Lower leg skin (tissue), 4 donors: ENCODE measurements around the gene METTL16. TPM values are rescaled to one million over a fixed set of nuclear protein-coding genes. Genes with fewer than 3 reads are reported as not detected.

Experiments
- DNase-seq, 2 donors: peaks; one replicate each; pipeline ENCODE4 v3.0.0-alpha.2; 2019; ENCODE audit warnings: low spot score in 2 of 2
- H3K4me3 ChIP-seq: fragments of 200-600 bp; sonication (generic); 2 replicates; pipeline ENCODE4 v1.5.1; 2017; ENCODE audit warnings: mild to moderate bottlenecking, low read depth; ENCODE audit not compliant: poor library complexity, severe bottlenecking
- POLR2A ChIP-seq, 2 donors: fragments of 450-650 bp; IDR thresholded peaks; one replicate each; pipeline ENCODE4 v1.6.1; 2016 to 2017; ENCODE audit warnings: antibody characterized with exemption in 2 of 2, mild to moderate bottlenecking in 1 of 2, moderate library complexity in 1 of 2
- WGBS, 2 donors: methylation state at CpG; one replicate each; pipeline ENCODE4 v1.1.5; 2018; 5-methylcytosine and 5-hydroxymethylcytosine counted together
- intact Hi-C: fragments of 100-400 bp; cut with DNase I; formaldehyde crosslinking; loops from one replicate; pipeline ENCODE4 v1.15.0; 2023; ENCODE audit warnings: low total_unique reads
- total RNA-seq, 4 donors: library from RNA; depleted of rRNA; stranded (reverse); fragments of >200 nt; gene quantifications; one replicate each; pipeline ENCODE4 v1.1.0, GENCODE V29; 2016
- TF ChIP-seq, protein P1 (sequence below), 3 donors: fragments of 450-650 bp; IDR thresholded peaks; one replicate each; pipeline ENCODE4 v1.5.1; 2016; ENCODE audit warnings: antibody characterized with exemption in 3 of 3, mild to moderate bottlenecking in 3 of 3, moderate library complexity in 2 of 3

The METTL16 gene
- total RNA-seq, 4 donors from 2014 or later: 17.7 to 47.4 (median 38.5) TPM

DNA sequence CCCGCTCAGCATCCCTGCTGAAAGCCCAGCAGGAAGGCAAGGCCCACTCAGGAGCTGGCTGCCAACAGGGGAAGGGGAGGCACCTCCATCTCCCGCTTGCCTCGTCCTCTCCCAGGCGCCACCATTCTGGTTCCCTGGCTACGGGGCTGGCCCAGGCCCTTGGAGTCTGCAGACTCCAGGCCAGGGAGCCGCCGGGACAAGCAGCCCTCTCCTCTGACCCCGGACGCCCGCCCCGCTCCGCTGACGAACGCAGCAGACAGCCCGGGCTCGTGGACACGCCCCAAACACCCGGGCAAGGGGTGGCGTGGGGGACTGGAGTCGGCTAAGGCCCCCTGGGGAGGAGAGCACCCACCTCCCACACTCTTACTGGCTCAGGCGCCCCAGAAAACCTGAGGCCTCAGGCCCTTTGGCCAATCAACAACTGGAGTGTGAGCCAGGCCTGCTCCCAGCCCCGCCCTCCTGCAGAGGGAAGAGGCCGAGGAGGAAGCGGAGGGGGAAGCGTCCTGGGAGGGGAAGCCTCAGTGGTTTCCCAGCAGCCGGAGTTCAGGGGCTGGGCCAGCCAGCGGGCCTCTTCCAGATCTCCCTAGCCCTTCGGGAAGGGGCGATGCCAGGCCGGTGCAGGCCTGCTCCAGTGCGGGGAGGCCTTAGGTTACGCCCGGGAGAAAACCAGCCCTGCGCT lies 115.0 kb downstream of the METTL16 start:
- intact Hi-C loops: no loop called here
- no peak for TF ChIP-seq POLR2A (IDR thresholded peaks at IDR 0.05)
- TF ChIP-seq, protein P1, sequence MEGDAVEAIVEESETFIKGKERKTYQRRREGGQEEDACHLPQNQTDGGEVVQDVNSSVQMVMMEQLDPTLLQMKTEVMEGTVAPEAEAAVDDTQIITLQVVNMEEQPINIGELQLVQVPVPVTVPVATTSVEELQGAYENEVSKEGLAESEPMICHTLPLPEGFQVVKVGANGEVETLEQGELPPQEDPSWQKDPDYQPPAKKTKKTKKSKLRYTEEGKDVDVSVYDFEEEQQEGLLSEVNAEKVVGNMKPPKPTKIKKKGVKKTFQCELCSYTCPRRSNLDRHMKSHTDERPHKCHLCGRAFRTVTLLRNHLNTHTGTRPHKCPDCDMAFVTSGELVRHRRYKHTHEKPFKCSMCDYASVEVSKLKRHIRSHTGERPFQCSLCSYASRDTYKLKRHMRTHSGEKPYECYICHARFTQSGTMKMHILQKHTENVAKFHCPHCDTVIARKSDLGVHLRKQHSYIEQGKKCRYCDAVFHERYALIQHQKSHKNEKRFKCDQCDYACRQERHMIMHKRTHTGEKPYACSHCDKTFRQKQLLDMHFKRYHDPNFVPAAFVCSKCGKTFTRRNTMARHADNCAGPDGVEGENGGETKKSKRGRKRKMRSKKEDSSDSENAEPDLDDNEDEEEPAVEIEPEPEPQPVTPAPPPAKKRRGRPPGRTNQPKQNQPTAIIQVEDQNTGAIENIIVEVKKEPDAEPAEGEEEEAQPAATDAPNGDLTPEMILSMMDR (IDR thresholded peaks at IDR 0.05): no peak
- DNase-seq: peak; percentile 88 to 98
- no peak overlapping the region for H3K4me3 ChIP-seq
- WGBS, 2 donors: 2 to 12% methylated on average over 16 of the region's 34 CpGs

DNA sequence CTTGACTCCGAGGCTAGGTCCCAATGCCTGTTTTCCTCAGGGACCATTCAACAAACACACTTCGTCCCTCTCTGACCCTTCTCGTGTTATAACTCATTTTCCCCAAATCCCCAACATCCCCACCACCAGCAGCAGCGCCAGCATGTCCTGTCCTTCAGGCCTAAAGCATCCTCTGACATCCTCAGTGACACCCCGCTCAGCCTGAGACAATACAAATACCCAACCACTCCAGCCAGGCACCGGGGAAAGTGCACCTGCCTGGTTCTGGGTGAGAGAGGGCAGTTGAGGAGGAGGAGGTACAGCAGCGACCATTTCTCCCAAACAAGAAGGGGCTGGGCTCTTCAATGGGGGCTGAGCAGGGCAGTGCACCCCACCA lies 115.5 kb downstream of the METTL16 start:
- no peak for DNase-seq
- intact Hi-C loops: no loop called here
- TF ChIP-seq POLR2A (IDR thresholded peaks at IDR 0.05): no peak
- TF ChIP-seq, protein P1 (IDR thresholded peaks at IDR 0.05): no peak
- 46 to 50% methylated on average over 7 of the region's 7 CpGs for WGBS, 2 donors
- H3K4me3 ChIP-seq: no peak overlapping the region

DNA sequence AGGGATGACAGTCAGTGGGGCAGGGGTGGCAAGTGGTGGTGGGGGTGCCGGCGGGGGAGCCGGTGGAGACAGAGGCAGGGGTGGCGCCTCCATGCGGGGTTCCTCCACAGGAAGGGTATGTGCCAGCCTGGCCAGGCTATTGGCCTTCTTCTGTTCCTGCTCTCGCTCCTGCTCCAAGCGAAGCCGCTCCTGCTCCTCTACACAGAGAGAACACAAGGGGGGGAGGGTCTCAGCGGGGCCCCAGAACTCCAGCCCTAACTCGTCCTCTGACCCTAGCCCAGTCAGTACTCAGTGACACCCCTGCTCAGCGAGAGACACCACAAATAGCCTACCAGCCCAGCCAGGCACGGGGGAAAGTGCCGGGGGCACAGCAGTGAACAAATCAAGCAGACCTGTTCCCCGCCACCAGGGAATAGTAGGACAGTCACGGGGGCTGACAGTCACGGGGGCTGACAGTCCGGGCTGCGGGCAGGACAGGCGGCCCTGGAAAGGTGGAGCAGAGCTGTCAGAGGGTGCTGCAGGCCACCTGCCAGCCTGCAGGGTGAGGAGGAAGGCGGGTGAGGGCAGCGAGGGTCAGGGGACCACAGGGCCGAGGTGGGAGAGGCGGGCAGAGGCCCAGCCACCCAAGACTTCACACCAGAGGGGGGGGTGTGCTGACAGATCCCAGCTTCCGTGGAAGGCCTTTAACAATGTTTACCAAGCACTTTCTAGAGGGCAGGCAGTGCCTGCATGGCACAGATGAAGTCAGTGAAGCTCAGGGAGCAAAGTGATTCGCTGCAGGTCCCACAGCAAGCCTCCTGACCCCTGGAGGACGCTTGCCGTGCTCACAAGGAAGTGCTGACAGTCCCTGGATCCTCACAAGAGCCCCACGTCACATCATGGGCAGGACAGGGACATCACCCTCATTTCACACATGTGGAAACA lies 116.2 kb downstream of the METTL16 start:
- intact Hi-C loops: no loop called here
- WGBS, 2 donors: 72 to 78% methylated on average over 28 of the region's 28 CpGs
- DNase-seq: no peak
- TF ChIP-seq, protein P1 (IDR thresholded peaks at IDR 0.05): no peak
- no peak for TF ChIP-seq POLR2A (IDR thresholded peaks at IDR 0.05)
- no peak overlapping the region for H3K4me3 ChIP-seq

DNA sequence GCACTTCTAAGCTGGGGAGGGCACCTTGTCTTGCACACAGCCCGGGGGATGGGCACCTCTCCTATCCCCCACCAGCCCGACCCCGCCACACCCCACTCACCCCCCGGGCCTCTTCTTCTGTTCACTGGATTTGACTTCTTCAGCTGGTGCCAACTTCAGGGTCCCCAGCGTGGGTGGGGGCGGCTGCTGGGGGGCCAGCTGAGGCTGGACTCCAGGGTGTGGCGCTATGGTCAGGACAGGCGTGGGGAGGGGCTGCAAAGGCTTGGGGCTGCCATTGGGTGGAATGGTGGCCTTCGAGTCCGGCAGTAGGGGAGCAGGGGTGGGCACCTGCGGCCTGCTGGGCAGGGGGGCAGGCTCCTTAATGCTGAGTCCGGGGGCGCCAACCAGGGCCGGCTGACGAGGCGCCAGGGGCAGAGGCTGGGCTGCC lies 116.9 kb downstream of the METTL16 start:
- TF ChIP-seq, protein P1 (IDR thresholded peaks at IDR 0.05): no peak
- no peak for TF ChIP-seq POLR2A (IDR thresholded peaks at IDR 0.05)
- WGBS, 2 donors: 84 to 85% methylated on average over 15 to 16 of the region's 16 CpGs
- no peak overlapping the region for H3K4me3 ChIP-seq
- DNase-seq: no peak
- intact Hi-C loops: no loop called here

DNA sequence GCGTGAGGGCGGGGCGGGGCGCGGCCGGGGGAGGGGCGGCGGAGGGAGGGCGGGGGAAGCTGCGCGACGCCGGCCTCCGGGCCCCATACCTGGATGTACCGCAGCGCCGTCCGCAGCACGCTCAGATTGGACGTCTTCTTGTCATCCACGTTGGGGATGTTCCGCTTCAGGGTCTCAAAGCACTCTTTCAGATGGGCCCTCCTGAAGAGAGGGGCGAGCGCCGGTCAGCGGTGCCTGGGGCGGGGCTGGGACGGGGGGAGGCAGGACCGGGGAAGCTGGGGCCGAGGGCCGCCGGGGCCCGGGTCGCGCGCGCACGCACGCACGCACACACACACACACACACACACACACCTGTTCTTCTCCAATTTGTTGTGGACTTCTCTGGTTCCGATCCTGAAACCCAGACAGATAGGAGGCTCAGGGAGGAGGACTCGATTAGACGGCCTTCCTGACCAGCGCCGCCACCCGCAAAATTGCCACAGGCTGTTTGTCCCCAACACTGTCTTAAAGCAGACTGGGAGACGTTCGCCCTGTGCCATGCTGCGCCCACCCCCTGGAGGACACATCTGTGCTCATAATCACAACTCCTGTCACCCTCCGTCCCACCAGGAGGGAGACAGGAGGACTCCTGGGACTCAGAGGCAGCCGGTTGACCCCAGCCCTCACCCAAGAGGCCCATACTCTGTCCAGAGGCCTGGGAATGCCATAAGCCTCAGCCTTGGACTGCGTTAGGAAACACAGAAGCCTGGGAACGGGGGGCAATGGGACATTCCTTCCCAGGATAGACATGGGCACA lies 117.5 kb downstream of the METTL16 start:
- TF ChIP-seq POLR2A (IDR thresholded peaks at IDR 0.05): no peak
- TF ChIP-seq, protein P1 (IDR thresholded peaks at IDR 0.05): no peak
- no peak overlapping the region for H3K4me3 ChIP-seq
- intact Hi-C loops: no loop called here
- 22 to 32% methylated on average over 23 to 52 of the region's 53 CpGs for WGBS, 2 donors
- peak in 1 of 2 donors; percentile 89 for DNase-seq
